GM12874 (cell line): ENCODE results near the gene UNC5B.

Experiments
- CTCF ChIP-seq: IDR thresholded peaks from 2 replicates; pipeline ENCODE4 v1.5.1; 2011; ENCODE audit warnings: low read depth, mild to moderate bottlenecking, control low read depth, low read length, moderate library complexity; ENCODE audit not compliant: insufficient read depth

Gene UNC5B

GRCh38 chr10:71336632-71337031, 124.3 kb downstream of the UNC5B start:
- no peak for TF ChIP-seq CTCF

- no peak for TF ChIP-seq CTCF
These were observed 124.9 kb downstream of the UNC5B start for GRCh38 chr10:71337219-71337701.

GRCh38 chr10:71338728-71339495, 126.5 kb downstream of the UNC5B start:
- no peak for TF ChIP-seq CTCF

- no peak for TF ChIP-seq CTCF
These were observed 127.6 kb downstream of the UNC5B start for GRCh38 chr10:71339796-71340589.

- no peak for TF ChIP-seq CTCF
These were observed 130.4 kb downstream of the UNC5B start for GRCh38 chr10:71342573-71343391.

GRCh38 chr10:71343392-71343773, 131.0 kb downstream of the UNC5B start:
- no peak for TF ChIP-seq CTCF
